Measurements from ENCODE around the gene VGLL4.

The VGLL4 gene

DNA sequence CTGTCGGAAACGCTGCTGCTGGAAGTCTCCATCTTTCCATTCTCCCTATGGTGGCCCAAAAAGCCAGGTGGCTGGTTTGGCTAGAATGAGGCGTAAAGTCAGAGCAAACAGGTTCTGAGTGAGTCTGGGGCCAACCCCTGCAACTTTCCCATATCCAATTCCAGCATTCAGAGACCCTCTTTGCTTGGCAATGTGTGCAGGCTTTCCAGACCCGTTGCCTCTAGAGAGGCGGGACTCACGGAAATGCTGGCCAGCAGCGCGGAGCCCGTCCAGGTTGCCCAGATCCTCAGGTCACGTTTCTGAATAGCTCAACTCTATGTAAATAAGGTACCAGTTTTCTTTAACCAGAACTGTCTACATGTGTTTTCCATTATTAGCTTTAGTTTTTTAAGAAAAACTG, 68.0 kb downstream of the VGLL4 start:
- TF ChIP-seq, protein P1, sequence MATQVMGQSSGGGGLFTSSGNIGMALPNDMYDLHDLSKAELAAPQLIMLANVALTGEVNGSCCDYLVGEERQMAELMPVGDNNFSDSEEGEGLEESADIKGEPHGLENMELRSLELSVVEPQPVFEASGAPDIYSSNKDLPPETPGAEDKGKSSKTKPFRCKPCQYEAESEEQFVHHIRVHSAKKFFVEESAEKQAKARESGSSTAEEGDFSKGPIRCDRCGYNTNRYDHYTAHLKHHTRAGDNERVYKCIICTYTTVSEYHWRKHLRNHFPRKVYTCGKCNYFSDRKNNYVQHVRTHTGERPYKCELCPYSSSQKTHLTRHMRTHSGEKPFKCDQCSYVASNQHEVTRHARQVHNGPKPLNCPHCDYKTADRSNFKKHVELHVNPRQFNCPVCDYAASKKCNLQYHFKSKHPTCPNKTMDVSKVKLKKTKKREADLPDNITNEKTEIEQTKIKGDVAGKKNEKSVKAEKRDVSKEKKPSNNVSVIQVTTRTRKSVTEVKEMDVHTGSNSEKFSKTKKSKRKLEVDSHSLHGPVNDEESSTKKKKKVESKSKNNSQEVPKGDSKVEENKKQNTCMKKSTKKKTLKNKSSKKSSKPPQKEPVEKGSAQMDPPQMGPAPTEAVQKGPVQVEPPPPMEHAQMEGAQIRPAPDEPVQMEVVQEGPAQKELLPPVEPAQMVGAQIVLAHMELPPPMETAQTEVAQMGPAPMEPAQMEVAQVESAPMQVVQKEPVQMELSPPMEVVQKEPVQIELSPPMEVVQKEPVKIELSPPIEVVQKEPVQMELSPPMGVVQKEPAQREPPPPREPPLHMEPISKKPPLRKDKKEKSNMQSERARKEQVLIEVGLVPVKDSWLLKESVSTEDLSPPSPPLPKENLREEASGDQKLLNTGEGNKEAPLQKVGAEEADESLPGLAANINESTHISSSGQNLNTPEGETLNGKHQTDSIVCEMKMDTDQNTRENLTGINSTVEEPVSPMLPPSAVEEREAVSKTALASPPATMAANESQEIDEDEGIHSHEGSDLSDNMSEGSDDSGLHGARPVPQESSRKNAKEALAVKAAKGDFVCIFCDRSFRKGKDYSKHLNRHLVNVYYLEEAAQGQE (IDR thresholded peaks at IDR 0.05; ENCODE audit: low read depth): no peak
- TF ChIP-seq ZBTB7A (IDR thresholded peaks at IDR 0.05; ENCODE audit: low read depth) (no peak), TAF1 (IDR thresholded peaks at IDR 0.05; ENCODE audit: low read depth) (no peak), USF1 (IDR thresholded peaks at IDR 0.05) (no peak), EGR1 (IDR thresholded peaks at IDR 0.05) (no peak), CREB1 (IDR thresholded peaks at IDR 0.05; ENCODE audit: low read depth) (no peak), RAD21 (IDR thresholded peaks at IDR 0.05; ENCODE audit: low read depth) (no peak), EP300 (IDR thresholded peaks at IDR 0.05; ENCODE audit: borderline replicate concordance) (no peak), FOXM1 (IDR thresholded peaks at IDR 0.05; ENCODE audit: borderline replicate concordance, low read depth) (no peak), CEBPB (IDR thresholded peaks at IDR 0.05) (no peak), TEAD4 (IDR thresholded peaks at IDR 0.05) (no peak), MAX (IDR thresholded peaks at IDR 0.05) (no peak), YY1 (IDR thresholded peaks at IDR 0.05; ENCODE audit: low read depth) (no peak), NFIC (IDR thresholded peaks at IDR 0.05) (no peak), TCF12 (IDR thresholded peaks at IDR 0.05; ENCODE audit: low read depth) (no peak)

DNA sequence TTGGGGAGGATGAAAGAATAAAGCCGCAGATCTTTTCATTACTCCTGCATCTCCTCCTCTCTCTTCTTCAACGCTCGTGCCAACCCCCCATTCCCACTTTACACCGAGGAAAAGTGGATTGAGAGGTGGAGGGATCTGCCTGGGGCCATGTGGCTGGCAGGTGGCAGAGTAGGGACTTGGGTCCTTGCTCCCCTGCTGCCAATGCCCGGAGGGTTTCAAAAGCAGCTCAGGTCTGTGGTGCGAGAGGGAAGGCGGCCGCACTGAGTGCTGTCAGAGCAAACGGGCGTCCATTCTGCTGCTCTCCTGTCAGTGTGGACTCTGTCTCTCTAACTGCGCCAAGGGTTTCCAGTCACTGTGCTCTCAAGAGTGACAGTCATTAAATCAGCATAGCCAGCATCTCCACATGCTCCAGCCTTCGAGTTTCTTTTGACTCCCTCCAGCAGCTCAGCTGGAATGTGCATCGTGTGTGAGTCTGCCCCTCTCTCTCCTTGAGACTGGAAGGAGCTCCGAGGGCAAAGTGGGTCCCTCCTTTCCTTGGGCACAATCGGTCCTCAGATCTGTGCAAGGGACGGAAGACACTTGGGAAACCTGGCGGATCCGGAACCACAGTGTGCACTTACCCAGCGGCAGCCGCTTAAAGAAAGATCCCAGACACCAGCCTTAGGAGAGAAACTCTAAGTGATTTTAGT, 68.6 kb downstream of the VGLL4 start:
- TF ChIP-seq CREB1 (IDR thresholded peaks at IDR 0.05; ENCODE audit: low read depth) (no peak), EP300 (IDR thresholded peaks at IDR 0.05; ENCODE audit: borderline replicate concordance) (no peak), TAF1 (IDR thresholded peaks at IDR 0.05; ENCODE audit: low read depth) (no peak), TEAD4 (IDR thresholded peaks at IDR 0.05) (no peak)

DNA sequence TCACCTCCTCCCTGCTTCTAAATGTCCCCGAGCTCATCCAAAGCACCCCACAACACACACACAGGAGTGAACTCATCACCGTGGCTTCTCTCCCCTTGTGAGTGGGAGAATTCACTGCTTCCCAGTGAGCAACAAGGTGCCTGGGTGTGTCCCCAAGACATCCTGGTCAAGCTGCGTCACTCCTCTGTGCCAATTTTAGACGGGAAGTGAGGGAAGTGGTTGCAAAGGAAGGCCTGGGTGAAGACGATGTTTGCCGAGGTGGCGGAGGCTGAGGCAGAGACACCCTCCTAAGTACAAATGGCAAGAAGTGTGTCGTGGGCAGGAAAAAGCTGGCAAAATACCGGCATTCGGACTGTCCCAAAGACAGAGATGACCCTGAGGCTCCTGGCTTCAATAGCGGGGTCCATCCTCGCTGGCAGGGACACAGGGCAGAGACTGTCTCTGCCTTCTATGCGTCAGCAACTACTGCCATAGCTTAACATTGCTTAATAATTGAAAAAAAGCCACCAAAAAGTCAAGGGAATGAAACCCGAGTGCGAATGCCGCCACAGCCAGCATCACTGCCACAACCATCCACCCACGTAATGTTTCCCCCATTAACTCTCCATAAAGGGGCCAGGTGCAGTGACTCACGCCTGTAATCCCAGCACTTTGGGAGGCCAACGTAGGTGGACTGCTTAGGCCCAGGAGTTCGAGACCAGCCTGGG, 72.8 kb downstream of the VGLL4 start:
- no peak for TF ChIP-seq EGR1 (IDR thresholded peaks at IDR 0.05)
- no peak for TF ChIP-seq MAX (IDR thresholded peaks at IDR 0.05)
- TF ChIP-seq CREB1 (IDR thresholded peaks at IDR 0.05; ENCODE audit: low read depth): no peak
- no peak for TF ChIP-seq YY1 (IDR thresholded peaks at IDR 0.05; ENCODE audit: low read depth)

DNA sequence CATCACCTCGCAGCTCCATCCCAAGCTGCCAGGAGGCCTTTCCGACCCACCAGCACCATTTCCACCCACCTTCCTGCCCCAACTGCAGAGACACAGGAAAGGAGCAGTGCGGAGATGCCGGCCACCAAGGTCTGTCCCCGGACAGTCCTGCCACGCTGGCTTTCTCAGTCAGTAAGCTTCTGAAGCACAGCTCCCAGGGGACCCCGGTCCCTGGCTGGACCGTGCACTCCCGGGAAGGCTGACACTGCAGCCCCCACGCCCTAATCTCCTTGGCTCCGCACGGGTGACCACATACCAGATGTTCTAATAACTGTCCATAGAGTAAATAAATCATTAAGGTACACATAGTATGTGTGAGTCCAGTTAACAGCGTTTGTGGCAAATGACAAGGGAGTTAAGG, 73.5 kb downstream of the VGLL4 start:
- TF ChIP-seq EGR1 (IDR thresholded peaks at IDR 0.05) (no peak), ZBTB7A (IDR thresholded peaks at IDR 0.05; ENCODE audit: low read depth) (no peak), NFIC (IDR thresholded peaks at IDR 0.05) (no peak), TEAD4 (IDR thresholded peaks at IDR 0.05) (no peak), FOXM1 (IDR thresholded peaks at IDR 0.05; ENCODE audit: borderline replicate concordance, low read depth) (no peak), TCF12 (IDR thresholded peaks at IDR 0.05; ENCODE audit: low read depth) (no peak), CREB1 (IDR thresholded peaks at IDR 0.05; ENCODE audit: low read depth) (no peak), MAX (IDR thresholded peaks at IDR 0.05) (no peak)

DNA sequence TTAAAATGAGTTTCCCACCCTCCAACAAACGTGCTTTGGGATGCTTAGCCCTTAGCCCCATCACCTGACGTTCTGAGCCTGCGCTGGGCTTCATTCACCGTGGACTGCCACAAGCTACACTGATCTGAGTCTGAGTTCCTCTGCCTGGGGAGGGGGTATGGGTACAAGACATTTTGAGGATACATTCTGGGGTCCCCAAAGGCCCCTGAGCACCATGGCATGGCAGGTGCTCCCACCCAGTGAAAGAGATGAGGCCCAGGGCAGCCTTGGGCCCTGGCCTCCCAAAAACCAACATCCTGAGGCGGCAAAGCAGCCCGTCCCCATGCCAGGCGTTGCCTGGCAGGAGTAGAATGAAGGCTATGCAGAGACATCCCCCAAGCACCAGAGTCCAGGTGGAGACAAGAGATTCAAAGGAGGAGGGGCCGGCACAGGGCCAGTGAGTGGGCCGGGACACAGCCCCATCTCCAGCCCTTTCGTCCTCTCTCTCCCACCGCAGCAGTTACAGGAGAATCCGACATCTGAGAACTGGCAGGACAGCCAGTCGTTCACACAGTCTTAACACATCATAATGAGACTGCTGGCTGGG, 74.5 kb downstream of the VGLL4 start:
- TF ChIP-seq RAD21 (IDR thresholded peaks at IDR 0.05; ENCODE audit: low read depth): no peak
- TF ChIP-seq FOXM1 (IDR thresholded peaks at IDR 0.05; ENCODE audit: borderline replicate concordance, low read depth): no peak
- TF ChIP-seq TCF12 (IDR thresholded peaks at IDR 0.05; ENCODE audit: low read depth): no peak
- no peak for TF ChIP-seq CREB1 (IDR thresholded peaks at IDR 0.05; ENCODE audit: low read depth)
- TF ChIP-seq TEAD4 (IDR thresholded peaks at IDR 0.05): no peak
- no peak for TF ChIP-seq CEBPB (IDR thresholded peaks at IDR 0.05)
- TF ChIP-seq, protein P1 (IDR thresholded peaks at IDR 0.05; ENCODE audit: low read depth): no peak
- TF ChIP-seq EGR1 (IDR thresholded peaks at IDR 0.05): no peak
- TF ChIP-seq MAX (IDR thresholded peaks at IDR 0.05): no peak
- no peak for TF ChIP-seq ZBTB7A (IDR thresholded peaks at IDR 0.05; ENCODE audit: low read depth)
- TF ChIP-seq TAF1 (IDR thresholded peaks at IDR 0.05; ENCODE audit: low read depth): no peak
- TF ChIP-seq YY1 (IDR thresholded peaks at IDR 0.05; ENCODE audit: low read depth): no peak

Data from Ishikawa (cell line).